Measurements from ENCODE around the gene MCEMP1. TPM values are rescaled to one million over a fixed set of nuclear protein-coding genes. Genes with fewer than 3 reads are reported as not detected.

Gene MCEMP1
- total RNA-seq, 2 donors from 2014 or later = not detected

DNA sequence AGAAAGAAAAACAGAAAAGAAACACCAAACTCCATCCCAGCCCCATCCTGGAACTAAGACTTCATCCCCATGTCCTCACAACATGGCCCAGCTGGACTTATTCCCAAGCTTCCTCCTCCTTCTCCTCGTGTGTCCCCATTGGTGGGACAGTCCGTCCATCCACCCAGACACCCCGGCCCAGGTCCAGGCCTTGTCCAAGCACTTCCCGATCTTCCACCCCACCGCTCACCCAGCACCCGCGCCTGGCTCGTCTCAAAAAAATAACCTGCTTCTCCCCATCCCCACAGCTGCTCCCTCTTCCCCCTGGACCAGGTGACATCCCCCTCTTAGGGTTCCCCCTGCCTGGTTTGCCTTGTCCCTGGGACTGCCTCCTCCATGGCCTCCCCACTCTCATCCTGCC is 26.4 kb downstream of the MCEMP1 start:
- H3K36me3 ChIP-seq (ENCODE audit: control insufficient read depth, insufficient read depth, low read length) = no peaks in the 10 kb centered on the region
- H3K27ac ChIP-seq (ENCODE audit: low read depth, low read length) = no peak overlapping the region
- TF ChIP-seq, protein P1, sequence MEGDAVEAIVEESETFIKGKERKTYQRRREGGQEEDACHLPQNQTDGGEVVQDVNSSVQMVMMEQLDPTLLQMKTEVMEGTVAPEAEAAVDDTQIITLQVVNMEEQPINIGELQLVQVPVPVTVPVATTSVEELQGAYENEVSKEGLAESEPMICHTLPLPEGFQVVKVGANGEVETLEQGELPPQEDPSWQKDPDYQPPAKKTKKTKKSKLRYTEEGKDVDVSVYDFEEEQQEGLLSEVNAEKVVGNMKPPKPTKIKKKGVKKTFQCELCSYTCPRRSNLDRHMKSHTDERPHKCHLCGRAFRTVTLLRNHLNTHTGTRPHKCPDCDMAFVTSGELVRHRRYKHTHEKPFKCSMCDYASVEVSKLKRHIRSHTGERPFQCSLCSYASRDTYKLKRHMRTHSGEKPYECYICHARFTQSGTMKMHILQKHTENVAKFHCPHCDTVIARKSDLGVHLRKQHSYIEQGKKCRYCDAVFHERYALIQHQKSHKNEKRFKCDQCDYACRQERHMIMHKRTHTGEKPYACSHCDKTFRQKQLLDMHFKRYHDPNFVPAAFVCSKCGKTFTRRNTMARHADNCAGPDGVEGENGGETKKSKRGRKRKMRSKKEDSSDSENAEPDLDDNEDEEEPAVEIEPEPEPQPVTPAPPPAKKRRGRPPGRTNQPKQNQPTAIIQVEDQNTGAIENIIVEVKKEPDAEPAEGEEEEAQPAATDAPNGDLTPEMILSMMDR (conservative IDR thresholded peaks at IDR 0.05) = no peak
- DNase-seq = no peak
- H3K9ac ChIP-seq (ENCODE audit: extremely low read depth, low read length, poor library complexity, severe bottlenecking) = no peak overlapping the region
- no peaks in the 10 kb centered on the region for H3K9me3 ChIP-seq (ENCODE audit: control insufficient read depth, low read length)
- H3K27me3 ChIP-seq (ENCODE audit: control insufficient read depth, insufficient read depth, low read length, poor library complexity, severe bottlenecking) = peaks cover 9% of the 10 kb centered on the region
- H3K4me3 ChIP-seq (ENCODE audit: low read length) = no peak overlapping the region
- Mint-ChIP-seq H3K36me3 (ENCODE audit: low read depth) (no peaks in the 10 kb centered on the region), H3K27ac (no peak overlapping the region), H3K4me3 (no peak overlapping the region), H3K4me1 (no peaks in the 10 kb centered on the region), H3K9me3 (no peaks in the 10 kb centered on the region), H3K27me3 (ENCODE audit: insufficient read depth) (peaks cover 22% of the 10 kb centered on the region)
- H3K4me1 ChIP-seq (ENCODE audit: control insufficient read depth, insufficient read depth, low read length) = no peaks in the 10 kb centered on the region
- 81 to 90% methylated on average over 2 to 8 of the region's 8 CpGs for WGBS, 2 experiments (ENCODE audit: insufficient coverage in 1 of 2, insufficient read length in 1 of 2)

DNA sequence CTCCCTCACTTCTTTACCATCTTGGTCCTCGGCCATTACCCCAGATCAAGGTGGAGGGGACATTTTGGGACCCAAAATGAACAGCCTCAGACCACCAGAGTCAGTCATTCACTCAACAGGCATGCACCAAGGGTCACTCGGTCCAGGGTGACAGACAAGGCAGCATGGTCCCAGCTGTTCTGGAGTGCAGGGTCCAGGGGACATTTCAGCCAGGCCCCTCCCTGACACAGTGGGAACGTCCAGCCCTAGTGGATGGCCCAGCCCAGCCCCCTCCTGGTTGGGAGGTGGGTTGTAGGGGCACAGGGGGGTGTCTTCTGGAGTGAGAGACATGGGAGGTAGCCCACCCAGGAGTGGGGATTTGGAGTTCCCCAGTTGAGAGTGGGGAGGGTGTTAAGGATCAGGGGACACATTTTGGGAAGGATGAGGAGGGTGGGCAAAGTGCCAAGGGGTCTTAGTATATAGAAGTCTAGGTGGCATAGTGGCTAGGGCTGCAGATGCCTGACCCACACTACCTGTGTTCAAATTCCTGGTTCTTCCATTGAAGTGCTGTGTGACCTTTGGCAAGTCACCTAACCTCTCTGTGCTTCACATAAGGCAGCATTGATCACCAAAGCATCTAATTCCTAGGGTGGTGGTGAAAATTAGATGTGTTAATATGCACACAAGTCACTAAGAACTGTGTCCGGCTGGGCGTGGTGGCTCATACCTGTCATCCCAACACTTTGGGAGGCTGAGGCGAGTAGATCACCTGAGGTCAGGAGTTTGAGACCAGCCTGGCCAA is 27.6 kb downstream of the MCEMP1 start:
- Mint-ChIP-seq H3K4me1 (no peaks in the 10 kb centered on the region), H3K27me3 (ENCODE audit: insufficient read depth) (peaks cover 13% of the 10 kb centered on the region), H3K4me3 (no peak overlapping the region), H3K27ac (no peak overlapping the region), H3K9me3 (no peaks in the 10 kb centered on the region), H3K36me3 (ENCODE audit: low read depth) (no peaks in the 10 kb centered on the region)
- H3K4me3 ChIP-seq (ENCODE audit: low read length) = no peak overlapping the region
- no peaks in the 10 kb centered on the region for H3K9me3 ChIP-seq (ENCODE audit: control insufficient read depth, low read length)
- H3K4me1 ChIP-seq (ENCODE audit: control insufficient read depth, insufficient read depth, low read length) = no peaks in the 10 kb centered on the region
- TF ChIP-seq, protein P1 (conservative IDR thresholded peaks at IDR 0.05) = no peak
- 80 to 86% methylated on average over 4 to 6 of the region's 6 CpGs for WGBS, 2 experiments (ENCODE audit: insufficient coverage in 1 of 2, insufficient read length in 1 of 2)
- H3K9ac ChIP-seq (ENCODE audit: extremely low read depth, low read length, poor library complexity, severe bottlenecking) = no peak overlapping the region
- H3K27ac ChIP-seq (ENCODE audit: low read depth, low read length) = no peak overlapping the region
- DNase-seq = no peak
- no peaks in the 10 kb centered on the region for H3K36me3 ChIP-seq (ENCODE audit: control insufficient read depth, insufficient read depth, low read length)
- no peaks in the 10 kb centered on the region for H3K27me3 ChIP-seq (ENCODE audit: control insufficient read depth, insufficient read depth, low read length, poor library complexity, severe bottlenecking)

DNA sequence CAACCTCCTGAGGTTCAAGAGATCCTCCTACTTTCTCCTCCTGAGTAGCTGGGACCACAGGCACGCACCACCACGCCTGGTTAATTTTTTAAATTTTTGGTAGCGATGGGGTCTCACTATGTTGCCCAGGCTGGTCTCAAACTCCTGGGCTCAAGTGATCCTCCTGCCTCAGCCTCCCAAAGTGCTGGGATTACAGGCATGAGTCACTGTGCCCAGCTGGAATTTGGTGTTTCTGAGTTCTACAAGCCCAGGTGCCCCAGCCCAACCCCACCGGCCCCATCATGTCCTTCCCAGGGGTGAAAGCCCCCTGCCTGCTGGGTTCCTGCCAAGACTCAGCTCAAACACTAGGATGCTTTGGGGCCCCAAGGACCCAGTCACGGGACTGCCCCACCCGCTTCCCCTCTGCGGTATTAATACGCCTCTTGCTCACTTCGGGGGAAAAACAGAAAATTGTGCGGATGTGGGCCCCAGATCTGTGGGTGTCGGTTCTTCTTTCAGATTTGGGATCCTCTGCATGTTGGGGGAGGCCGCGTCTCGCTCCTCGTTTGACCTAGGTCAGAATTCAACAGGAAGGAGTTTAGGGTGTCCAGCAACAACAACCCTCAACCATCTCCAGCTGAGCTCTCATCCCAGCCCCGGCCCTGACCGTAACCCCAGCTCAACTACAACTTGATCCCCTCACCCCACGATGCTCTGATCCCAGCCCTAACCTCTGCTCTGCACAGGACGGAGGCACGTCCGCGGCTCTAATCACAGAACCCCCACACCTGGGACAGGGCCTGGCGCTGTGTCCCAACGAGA is 28.7 kb downstream of the MCEMP1 start:
- no peak overlapping the region for H3K4me3 Mint-ChIP-seq

More for the DNA sequence above, 28.7 kb downstream of the MCEMP1 start:
- Mint-ChIP-seq H3K27me3 (ENCODE audit: insufficient read depth) (peaks cover 16% of the 10 kb centered on the region), H3K27ac (no peak overlapping the region), H3K4me1 (no peaks in the 10 kb centered on the region), H3K36me3 (ENCODE audit: low read depth) (no peaks in the 10 kb centered on the region), H3K9me3 (no peaks in the 10 kb centered on the region)
- H3K4me3 ChIP-seq (ENCODE audit: low read length) = no peak overlapping the region
- no peak for DNase-seq
- H3K27ac ChIP-seq (ENCODE audit: low read depth, low read length) = no peak overlapping the region
- WGBS, 2 experiments (ENCODE audit: insufficient coverage in 1 of 2, insufficient read length in 1 of 2) = 90 to 92% methylated on average over 18 to 24 of the region's 24 CpGs
- no peaks in the 10 kb centered on the region for H3K9me3 ChIP-seq (ENCODE audit: control insufficient read depth, low read length)
- no peaks in the 10 kb centered on the region for H3K36me3 ChIP-seq (ENCODE audit: control insufficient read depth, insufficient read depth, low read length)
- no peak overlapping the region for H3K9ac ChIP-seq (ENCODE audit: extremely low read depth, low read length, poor library complexity, severe bottlenecking)
- TF ChIP-seq, protein P1 (conservative IDR thresholded peaks at IDR 0.05) = no peak
- no peaks in the 10 kb centered on the region for H3K27me3 ChIP-seq (ENCODE audit: control insufficient read depth, insufficient read depth, low read length, poor library complexity, severe bottlenecking)
- no peaks in the 10 kb centered on the region for H3K4me1 ChIP-seq (ENCODE audit: control insufficient read depth, insufficient read depth, low read length)
